ACC112 (cell line): Measurements from ENCODE around the gene LAMA4.
A peak's percentile ranks its signal among the peaks of the same experiment; 100 is the strongest.

Source experiments
- H2AFZ ChIP-seq: fragments of 200-600 bp; sonication (generic); one replicate; pipeline ENCODE4 v1.6.0; 2017; ENCODE audit warnings: antibody characterized with exemption, low read length; ENCODE audit not compliant: unreplicated experiment
- H3K27ac ChIP-seq: fragments of 200-600 bp; sonication (generic); 2 replicates; pipeline ENCODE4 v1.5.1; 2014; ENCODE audit warnings: low read depth, mild to moderate bottlenecking, antibody characterized with exemption, low read length, moderate library complexity
- H3K27me3 ChIP-seq: fragments of 200-600 bp; sonication (generic); 2 replicates; pipeline ENCODE4 v1.6.1; 2014; ENCODE audit warnings: mild to moderate bottlenecking, antibody characterized with exemption, low read length, moderate library complexity, mixed read lengths; ENCODE audit not compliant: insufficient read depth
- H3K36me3 ChIP-seq: fragments of 200-600 bp; sonication (generic); 2 replicates; pipeline ENCODE4 v1.6.1; 2016; ENCODE audit warnings: mild to moderate bottlenecking, antibody characterized with exemption, low read length, moderate library complexity, mixed read lengths; ENCODE audit not compliant: insufficient read depth
- H3K4me1 ChIP-seq: fragments of 200-600 bp; sonication (generic); one replicate; pipeline ENCODE4 v1.6.1; 2016; ENCODE audit warnings: low read length, mixed read lengths; ENCODE audit not compliant: insufficient read depth, unreplicated experiment, control insufficient read depth
- H3K4me3 ChIP-seq: fragments of 200-600 bp; sonication (generic); 2 replicates; pipeline ENCODE4 v1.5.1; 2014; ENCODE audit warnings: mild to moderate bottlenecking, low read depth, low read length
- H3K79me2 ChIP-seq: fragments of 200-600 bp; sonication (generic); one replicate; pipeline ENCODE4 v1.6.0; 2016; ENCODE audit warnings: low read length; ENCODE audit not compliant: control insufficient read depth, unreplicated experiment, insufficient read depth

Gene LAMA4

DNA sequence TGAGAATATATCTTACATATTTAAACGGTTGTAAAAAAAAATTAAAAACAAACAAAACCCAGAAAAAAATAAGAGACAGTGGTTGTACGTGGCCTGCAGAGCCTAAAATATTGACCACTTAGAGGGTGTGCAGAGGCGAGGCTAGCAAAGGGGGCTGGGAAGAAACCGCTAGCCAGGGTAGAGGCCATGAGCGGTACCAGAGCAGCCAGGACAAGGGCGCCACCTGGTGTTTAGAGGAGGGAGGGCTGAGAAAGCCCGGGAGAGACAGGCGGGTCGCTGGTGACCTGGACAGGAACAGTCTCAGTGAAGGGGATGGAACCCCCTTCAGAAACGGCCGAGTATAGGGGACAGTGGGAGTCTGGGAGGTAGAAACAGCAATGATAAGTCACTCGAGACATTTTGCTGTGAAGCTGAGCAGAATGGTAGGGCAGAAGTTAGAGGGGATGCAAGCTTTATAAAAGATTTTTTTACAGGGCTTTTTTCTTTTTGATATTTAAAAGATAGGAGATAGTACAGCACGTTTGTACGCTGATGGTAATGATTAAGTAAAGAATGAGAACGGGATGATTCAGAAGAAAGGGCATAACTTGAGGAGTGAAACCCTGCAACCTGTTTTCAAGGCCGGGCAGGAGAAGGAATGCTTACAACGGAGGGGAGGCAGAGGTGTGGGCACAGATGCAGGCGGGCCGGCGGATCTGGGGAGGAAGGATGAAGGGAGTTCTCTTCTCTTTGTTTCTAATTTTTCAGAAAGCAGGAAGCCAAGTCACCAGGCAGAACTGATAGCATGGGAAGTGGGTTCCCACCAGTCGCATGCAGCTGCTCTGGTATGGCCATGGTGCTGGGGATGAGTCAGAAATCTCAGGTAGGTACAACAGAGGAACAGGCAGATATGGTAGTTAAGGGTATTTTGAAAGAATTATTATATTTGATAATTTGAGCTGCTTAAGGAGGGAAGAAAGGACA lies 90.8 kb downstream of the LAMA4 start:
- no peak overlapping the region for H3K4me3 ChIP-seq
- H3K36me3 ChIP-seq = peaks cover 69% of the 10 kb centered on the region
- H2AFZ ChIP-seq = no peak overlapping the region
- no peaks in the 10 kb centered on the region for H3K27me3 ChIP-seq
- no peak overlapping the region for H3K27ac ChIP-seq
- H3K79me2 ChIP-seq = no peaks in the 10 kb centered on the region
- no peaks in the 10 kb centered on the region for H3K4me1 ChIP-seq

DNA sequence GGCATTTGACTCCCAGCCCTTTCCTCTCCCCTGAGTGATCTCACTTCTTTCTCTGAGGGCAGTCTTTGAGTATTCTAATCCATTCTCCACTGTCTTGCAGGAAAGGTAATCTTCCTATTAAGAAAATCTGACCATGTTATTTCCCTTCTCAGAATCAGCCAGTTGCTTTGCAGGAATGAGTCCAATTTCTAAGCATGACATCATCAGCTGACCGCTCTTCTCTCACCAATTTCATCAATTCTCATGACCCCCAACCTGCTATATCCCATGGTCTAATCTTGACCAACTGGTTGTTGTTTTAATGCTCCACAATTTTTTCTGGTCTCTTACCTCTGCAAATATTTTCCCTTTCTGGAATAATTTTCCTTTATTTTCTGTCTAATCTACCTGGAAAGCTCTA lies 93.6 kb downstream of the LAMA4 start:
- H3K4me3 ChIP-seq = no peak overlapping the region
- H3K36me3 ChIP-seq = peaks cover 65% of the 10 kb centered on the region
- H3K27me3 ChIP-seq = no peaks in the 10 kb centered on the region
- H2AFZ ChIP-seq = no peak overlapping the region
- no peaks in the 10 kb centered on the region for H3K79me2 ChIP-seq
- no peak overlapping the region for H3K27ac ChIP-seq
- peaks cover 17% of the 10 kb centered on the region for H3K4me1 ChIP-seq

DNA sequence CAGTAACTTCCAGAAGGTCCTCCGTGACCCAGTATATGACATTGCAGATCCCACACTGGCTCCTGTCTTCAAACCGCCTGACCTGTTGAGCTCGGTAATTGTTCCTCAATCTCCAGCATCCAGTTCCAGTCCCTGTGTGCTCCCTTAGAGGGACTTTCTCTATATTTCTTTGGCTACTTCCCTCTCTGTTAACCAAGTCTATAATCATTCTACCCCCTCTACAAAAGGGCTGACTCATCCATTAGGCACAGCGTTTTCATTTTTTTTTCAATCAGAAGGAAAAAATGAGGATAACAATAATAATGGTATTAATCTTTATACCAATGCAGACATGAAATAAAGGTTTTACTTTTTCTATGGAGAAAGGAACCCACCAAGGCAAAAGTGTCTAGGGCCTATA lies 97.7 kb downstream of the LAMA4 start:
- H3K4me3 ChIP-seq = no peak overlapping the region
- no peaks in the 10 kb centered on the region for H3K79me2 ChIP-seq
- H2AFZ ChIP-seq = no peak overlapping the region
- peaks cover 61% of the 10 kb centered on the region for H3K36me3 ChIP-seq
- H3K27ac ChIP-seq = peak overlapping the region; percentile 82
- H3K27me3 ChIP-seq = no peaks in the 10 kb centered on the region
- H3K4me1 ChIP-seq = peaks cover 31% of the 10 kb centered on the region

DNA sequence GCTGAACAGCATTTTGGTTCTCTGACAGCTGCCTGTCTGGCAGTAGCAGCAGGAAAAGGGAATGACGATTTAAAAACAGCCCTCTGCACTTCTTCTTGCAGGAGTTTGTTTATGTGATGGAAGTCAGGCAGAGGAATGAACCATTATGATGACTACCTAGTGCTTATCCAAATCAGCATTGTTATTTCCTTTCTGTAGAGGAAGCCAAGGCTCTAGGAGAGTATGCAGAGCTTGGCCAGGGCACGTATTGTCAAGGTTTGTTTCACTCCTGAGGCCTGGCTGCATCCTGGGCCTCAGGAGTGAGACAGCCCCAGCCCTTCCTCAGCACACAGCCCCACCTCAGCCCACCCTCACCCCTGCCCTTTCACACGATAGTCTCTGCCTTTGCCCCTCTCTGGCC lies 98.5 kb downstream of the LAMA4 start:
- peaks cover 31% of the 10 kb centered on the region for H3K4me1 ChIP-seq

DNA sequence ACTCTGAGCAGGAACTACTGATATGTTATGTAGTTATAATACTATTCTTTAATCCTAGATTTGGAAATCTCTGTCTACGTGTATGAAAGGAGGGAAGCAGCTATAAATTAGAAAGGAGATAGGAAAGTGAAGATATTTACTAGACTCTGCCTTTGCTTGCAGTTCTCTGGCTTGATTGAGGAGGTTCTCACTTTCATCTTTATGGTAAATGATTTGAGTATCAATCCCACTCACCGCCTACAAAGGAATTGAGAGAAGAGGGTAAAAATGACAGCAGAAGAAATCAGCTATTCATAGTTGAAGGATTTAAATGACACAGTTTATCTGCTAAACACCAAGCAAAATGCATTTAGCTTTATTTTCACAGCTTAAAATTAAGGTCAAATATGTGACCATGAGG lies 99.7 kb downstream of the LAMA4 start:
- H3K4me1 ChIP-seq = peaks cover 31% of the 10 kb centered on the region
- no peak overlapping the region for H3K4me3 ChIP-seq
- peaks cover 55% of the 10 kb centered on the region for H3K36me3 ChIP-seq
- H3K79me2 ChIP-seq = no peaks in the 10 kb centered on the region
- no peak overlapping the region for H2AFZ ChIP-seq
- peak overlapping the region; percentile 82 for H3K27ac ChIP-seq
- no peaks in the 10 kb centered on the region for H3K27me3 ChIP-seq

More for the DNA sequence above, 98.5 kb downstream of the LAMA4 start:
- Histone ChIP-seq H3K36me3 (peaks cover 58% of the 10 kb centered on the region), H3K4me3 (no peak overlapping the region), H2AFZ (no peak overlapping the region), H3K27ac (peak overlapping the region; percentile 82), H3K27me3 (no peaks in the 10 kb centered on the region), H3K79me2 (no peaks in the 10 kb centered on the region)

DNA sequence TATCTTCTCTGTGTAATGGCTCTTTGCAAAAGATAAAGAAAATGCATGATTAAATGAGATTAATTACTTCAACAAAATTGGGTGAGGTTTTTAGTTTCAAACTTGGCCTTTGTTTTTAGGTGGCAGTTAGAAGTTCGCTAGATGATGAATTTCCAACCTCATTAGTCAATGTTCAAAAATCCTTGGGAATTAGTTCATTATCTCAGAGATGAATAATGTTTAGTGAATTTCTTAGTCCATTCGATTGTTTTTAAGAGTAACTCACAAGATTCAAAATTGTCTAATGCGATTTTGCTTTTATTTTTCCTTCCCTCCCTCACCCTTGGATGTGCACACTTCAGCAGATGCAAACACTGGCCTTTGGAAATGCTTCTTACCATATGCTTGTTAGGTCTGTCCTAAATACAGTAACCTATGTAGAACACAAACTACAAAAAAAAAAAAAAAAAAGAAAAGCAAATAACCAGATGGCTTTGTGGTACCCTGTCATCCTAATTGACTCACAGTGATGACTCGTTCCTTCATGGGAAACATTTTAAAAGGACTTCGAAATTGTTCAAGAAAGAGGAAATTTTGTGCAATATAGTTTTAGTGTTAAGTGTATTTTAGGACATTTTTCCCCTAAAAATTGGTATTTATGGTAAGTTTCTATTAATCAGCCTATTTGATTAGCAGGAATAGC lies 100.3 kb downstream of the LAMA4 start:
- H3K4me3 ChIP-seq = no peak overlapping the region
- no peaks in the 10 kb centered on the region for H3K27me3 ChIP-seq
- H3K4me1 ChIP-seq = peaks cover 31% of the 10 kb centered on the region
- no peak overlapping the region for H2AFZ ChIP-seq
- peaks cover 49% of the 10 kb centered on the region for H3K36me3 ChIP-seq
- H3K27ac ChIP-seq = peak overlapping the region; percentile 82
- H3K79me2 ChIP-seq = no peaks in the 10 kb centered on the region

DNA sequence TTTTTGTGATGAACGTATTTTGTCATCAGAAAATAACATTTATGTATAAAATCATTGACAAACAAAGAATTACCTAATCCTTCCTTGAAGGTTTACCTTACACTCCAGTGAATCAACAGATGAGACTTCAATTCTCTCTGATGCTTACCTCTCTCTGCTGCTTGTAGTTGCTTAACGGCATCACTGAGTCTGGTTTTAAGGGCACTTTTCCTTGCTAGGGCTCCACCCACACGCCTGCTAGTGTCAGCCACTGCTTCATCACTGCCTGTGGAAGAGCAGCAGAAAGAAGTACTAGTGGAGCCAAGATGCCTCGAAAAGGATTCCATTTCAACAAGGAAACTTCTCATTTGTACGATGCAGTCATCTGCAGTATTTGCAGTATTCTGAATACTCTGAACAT lies 104.0 kb downstream of the LAMA4 start:
- H3K36me3 ChIP-seq = peaks cover 44% of the 10 kb centered on the region
- H3K4me1 ChIP-seq = peaks cover 11% of the 10 kb centered on the region
- no peak overlapping the region for H2AFZ ChIP-seq
- H3K79me2 ChIP-seq = no peaks in the 10 kb centered on the region
- no peak overlapping the region for H3K4me3 ChIP-seq
- no peaks in the 10 kb centered on the region for H3K27me3 ChIP-seq
- no peak overlapping the region for H3K27ac ChIP-seq

DNA sequence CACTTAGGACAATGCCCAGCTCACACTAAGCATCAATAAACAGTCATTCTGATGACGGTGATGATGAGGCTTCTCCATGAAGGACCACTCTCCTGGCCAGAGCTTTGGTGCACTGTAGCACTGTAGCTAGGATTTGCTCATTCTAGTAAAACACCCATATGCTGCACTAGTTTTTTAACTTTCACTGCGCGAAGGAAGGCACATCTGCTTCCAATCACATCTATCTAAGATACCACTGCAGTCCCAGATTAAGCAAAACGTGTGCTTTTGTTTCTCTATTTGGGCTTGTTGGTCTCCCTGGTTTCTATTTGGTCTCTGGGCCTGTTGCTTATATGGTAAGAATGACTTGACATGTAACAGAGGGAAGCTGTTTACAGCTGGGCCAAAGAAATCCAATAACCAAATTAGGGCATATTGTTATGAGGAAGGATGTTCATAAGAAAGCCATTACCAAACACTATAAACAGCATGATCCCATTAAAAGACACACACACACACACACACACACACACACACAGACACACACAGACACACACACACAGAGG lies 104.6 kb downstream of the LAMA4 start:
- Histone ChIP-seq H3K4me1 (peaks cover 5% of the 10 kb centered on the region), H2AFZ (no peak overlapping the region)

DNA sequence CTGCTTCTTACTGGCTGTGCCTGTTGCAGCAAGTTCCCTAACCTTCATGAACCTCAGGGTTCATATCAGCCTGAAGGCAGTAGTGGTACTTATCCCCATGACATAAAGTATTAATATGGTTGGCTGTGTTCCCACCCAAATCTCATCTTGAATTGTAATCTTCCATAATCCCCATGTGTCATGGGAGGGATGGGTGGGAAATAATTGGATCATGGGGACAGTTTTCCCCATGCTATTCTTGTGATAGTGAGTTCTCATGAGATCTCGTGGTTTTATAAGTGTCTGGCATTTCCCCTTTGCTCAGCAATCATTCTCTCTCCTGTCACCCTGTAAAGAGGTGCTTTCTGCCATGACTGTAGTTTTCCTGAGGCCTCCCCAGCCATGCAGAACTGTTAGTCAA lies 105.1 kb downstream of the LAMA4 start:
- Histone ChIP-seq H3K36me3 (peaks cover 46% of the 10 kb centered on the region), H2AFZ (no peak overlapping the region), H3K4me3 (no peak overlapping the region), H3K79me2 (no peaks in the 10 kb centered on the region), H3K27me3 (no peaks in the 10 kb centered on the region), H3K27ac (no peak overlapping the region), H3K4me1 (no peaks in the 10 kb centered on the region)

More for the DNA sequence above, 104.6 kb downstream of the LAMA4 start:
- no peaks in the 10 kb centered on the region for H3K27me3 ChIP-seq
- peaks cover 43% of the 10 kb centered on the region for H3K36me3 ChIP-seq
- no peak overlapping the region for H3K4me3 ChIP-seq
- no peak overlapping the region for H3K27ac ChIP-seq
- no peaks in the 10 kb centered on the region for H3K79me2 ChIP-seq

DNA sequence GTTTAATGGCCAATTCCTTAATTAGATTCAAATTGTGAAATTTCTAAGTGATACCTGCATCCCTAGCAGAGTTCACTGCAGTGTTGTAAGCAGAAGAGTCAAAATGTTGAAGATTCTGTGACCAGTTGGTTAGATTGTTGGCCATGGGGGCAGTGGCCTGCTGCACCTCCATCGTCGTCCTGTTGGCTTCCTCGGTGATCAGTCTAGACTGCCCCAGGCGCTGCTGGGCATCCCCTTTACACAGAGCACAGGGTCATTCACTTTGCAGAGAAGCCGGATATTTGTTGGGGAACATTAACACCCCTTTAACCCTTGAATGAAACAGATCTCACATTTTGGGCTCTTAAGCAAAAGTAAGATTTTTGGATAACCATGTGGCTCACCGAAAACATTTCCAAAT lies 106.3 kb downstream of the LAMA4 start:
- no peaks in the 10 kb centered on the region for H3K79me2 ChIP-seq
- H3K27ac ChIP-seq = no peak overlapping the region
- H3K36me3 ChIP-seq = peaks cover 49% of the 10 kb centered on the region
- H3K27me3 ChIP-seq = no peaks in the 10 kb centered on the region
- H3K4me3 ChIP-seq = no peak overlapping the region
- H3K4me1 ChIP-seq = no peaks in the 10 kb centered on the region
- H2AFZ ChIP-seq = no peak overlapping the region
